Coronary artery (tissue), 2 donors: ENCODE results near the gene SLITRK1.

Experiments used
- DNase-seq: peaks from one replicate; pipeline ENCODE4 v3.0.0-alpha.2; 2017; ENCODE audit warnings: low spot score
- H3K27ac ChIP-seq, 2 donors: fragments of 200-600 bp; sonication (generic); one replicate each; pipeline ENCODE4 v1.5.1; 2016 to 2019
- H3K4me3 ChIP-seq: fragments of 200-600 bp; sonication (generic); 2 replicates; pipeline ENCODE4 v1.5.1; 2016; ENCODE audit warnings: mild to moderate bottlenecking, moderate library complexity
- TF ChIP-seq, protein P1 (sequence below): fragments of 200-600 bp; sonication (generic); IDR thresholded peaks from one replicate; pipeline ENCODE4 v1.5.1; 2019; ENCODE audit warnings: antibody characterized with exemption

Gene SLITRK1

DNA sequence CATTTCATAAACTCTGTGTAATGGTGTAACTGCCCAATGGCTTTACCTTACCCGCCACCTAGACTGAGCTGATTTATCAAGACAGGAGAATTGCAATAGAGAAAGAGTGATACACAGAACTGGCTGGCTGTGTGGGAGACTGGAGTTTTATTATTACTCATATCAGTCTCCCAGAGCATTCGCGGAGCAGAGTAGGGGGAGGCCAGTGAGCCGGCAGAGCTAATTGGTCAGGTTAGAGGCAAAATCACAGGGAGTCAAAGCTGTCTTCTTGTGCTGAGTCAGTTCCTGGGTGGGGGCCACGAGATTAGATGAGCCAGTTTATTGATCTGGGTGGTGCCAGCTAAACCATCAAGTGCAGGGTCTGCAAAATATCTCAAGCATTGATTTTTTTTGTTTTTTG is 23.4 kb upstream of the SLITRK1 start:
- no peak overlapping the region for H3K4me3 ChIP-seq
- TF ChIP-seq, protein P1, sequence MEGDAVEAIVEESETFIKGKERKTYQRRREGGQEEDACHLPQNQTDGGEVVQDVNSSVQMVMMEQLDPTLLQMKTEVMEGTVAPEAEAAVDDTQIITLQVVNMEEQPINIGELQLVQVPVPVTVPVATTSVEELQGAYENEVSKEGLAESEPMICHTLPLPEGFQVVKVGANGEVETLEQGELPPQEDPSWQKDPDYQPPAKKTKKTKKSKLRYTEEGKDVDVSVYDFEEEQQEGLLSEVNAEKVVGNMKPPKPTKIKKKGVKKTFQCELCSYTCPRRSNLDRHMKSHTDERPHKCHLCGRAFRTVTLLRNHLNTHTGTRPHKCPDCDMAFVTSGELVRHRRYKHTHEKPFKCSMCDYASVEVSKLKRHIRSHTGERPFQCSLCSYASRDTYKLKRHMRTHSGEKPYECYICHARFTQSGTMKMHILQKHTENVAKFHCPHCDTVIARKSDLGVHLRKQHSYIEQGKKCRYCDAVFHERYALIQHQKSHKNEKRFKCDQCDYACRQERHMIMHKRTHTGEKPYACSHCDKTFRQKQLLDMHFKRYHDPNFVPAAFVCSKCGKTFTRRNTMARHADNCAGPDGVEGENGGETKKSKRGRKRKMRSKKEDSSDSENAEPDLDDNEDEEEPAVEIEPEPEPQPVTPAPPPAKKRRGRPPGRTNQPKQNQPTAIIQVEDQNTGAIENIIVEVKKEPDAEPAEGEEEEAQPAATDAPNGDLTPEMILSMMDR, result no peak
- H3K27ac ChIP-seq, result no peak overlapping the region
- DNase-seq, result no peak

DNA sequence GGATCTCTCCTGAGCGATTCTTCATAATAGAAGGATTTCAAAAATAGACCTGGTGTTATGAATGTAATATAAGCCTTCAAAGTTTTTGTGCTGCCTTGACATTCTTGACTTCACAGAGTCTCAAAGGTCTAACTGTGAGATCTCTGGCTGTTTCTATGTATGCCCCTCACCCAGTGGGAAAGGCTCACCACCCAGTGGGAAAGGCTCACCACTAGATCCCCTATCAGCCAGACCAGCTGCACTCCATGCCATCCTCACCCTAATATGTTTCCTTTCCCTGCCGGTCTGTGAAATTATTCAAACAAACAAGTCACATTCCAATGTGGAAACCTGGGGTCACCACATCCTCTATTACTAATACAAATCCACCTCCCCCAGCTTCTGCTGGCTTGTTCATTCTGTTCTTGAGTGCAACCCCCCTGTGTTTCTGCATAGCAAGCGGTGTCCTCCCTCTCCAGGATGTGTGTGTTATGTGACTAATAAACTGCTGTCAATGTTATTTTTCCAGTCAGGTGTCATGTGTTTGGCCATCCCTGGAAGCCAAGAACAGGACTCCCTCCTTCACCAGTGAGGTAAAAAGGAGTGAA is 13.8 kb upstream of the SLITRK1 start:
- no peak overlapping the region for H3K27ac ChIP-seq
- H3K4me3 ChIP-seq, result no peak overlapping the region
- DNase-seq, result no peak
- TF ChIP-seq, protein P1, result no peak

- H3K4me3 ChIP-seq, result no peak overlapping the region
- H3K27ac ChIP-seq, result no peak overlapping the region
- TF ChIP-seq, protein P1, result no peak
- no peak for DNase-seq
Measured at GRCh38 chr13:83890358-83890757, 8.1 kb upstream of the SLITRK1 start.

DNA sequence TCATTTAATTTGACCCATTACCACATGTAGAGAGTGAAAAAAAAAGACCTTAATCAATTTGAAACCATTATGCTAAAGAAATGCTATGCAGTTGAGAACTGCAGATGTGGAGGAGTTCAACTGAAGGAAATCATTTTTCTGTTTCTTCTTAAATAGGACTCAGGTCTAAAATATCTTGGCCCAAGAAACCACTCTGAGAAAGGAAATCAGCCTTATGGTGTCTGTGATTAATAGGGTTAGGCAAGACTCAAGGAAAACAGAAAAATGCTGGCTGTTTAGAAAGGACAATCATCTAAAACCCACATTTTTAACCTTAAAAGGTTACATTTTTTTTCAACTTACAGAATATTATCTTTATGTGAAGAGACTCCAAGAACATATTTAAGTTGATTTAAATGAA is 1.9 kb upstream of the SLITRK1 start:
- Histone ChIP-seq H3K27ac (no peak overlapping the region), H3K4me3 (no peak overlapping the region)
- no peak for DNase-seq
- TF ChIP-seq, protein P1, result no peak

DNA sequence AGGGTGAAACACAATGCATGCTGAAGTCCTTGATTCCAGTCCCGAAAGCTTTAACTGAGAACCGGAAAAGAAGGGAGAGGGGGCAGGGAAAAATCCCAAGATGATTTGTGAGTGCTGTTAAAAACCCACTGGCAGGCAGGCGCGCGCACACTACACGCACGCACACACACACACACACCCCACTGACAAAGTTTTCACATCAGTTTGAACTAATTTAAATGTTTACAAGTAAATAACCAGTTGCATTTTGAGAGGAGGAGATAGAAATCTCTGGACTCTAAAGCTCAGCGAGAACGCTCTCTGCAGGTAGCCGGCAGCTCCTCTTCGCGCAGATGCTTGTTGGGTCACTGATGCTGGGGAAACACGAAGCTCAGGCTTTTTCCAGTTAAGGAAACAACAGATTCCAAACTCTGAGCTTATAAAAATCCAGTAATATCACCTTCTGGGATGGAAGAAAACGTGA is 818 bp upstream of the SLITRK1 start:
- H3K27ac ChIP-seq, result no peak overlapping the region
- H3K4me3 ChIP-seq, result no peak overlapping the region
- DNase-seq, result no peak
- TF ChIP-seq, protein P1, result no peak

DNA sequence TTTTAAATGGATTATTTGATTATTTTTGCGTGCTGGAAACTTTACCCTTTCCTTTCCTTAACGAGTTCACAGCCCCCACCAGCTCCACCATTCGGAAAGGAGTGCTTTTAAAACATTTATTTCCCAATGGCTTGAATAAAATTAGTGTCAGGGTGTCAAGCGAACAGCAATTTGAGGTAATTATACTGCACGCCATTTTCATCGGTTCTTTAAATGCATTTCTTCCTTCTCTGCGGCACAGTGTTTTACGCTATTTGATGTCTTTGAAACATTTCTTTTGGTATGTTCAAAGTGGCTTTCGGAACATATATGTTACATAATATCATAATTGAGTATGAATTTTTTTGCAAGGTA is 309 bp upstream of the SLITRK1 start:
- TF ChIP-seq, protein P1, result no peak

GRCh38 chr13:83881140-83881684 is 1.1 kb downstream of the SLITRK1 start:
- no peak overlapping the region for H3K4me3 ChIP-seq
- TF ChIP-seq, protein P1, result no peak
- DNase-seq, result no peak
- no peak overlapping the region for H3K27ac ChIP-seq

More for the DNA sequence above, 309 bp upstream of the SLITRK1 start:
- no peak overlapping the region for H3K4me3 ChIP-seq
- H3K27ac ChIP-seq, result no peak overlapping the region
- DNase-seq, result no peak
